H9 (cell line): ENCODE measurements around the gene VRK1. TPM values are rescaled to one million over a fixed set of nuclear protein-coding genes. Genes with fewer than 3 reads are reported as not detected.

ENCODE experiments used
- DNase-seq: peaks from one replicate; pipeline ENCODE4 v3.0.0-alpha.2; 2017
- H2AFZ ChIP-seq: one replicate; pipeline ENCODE4 v1.6.1; 2013; ENCODE audit warnings: mild to moderate bottlenecking, low read length, control low read depth, moderate library complexity
- H2AK5ac ChIP-seq: 2 replicates; pipeline ENCODE4 v1.6.1; 2013; ENCODE audit warnings: low read length, control low read depth, mixed read lengths; ENCODE audit not compliant: insufficient read length
- H2BK120ac ChIP-seq: one replicate; pipeline ENCODE4 v1.6.1; 2013; ENCODE audit warnings: low read depth, mild to moderate bottlenecking, low read length, control low read depth, inconsistent platforms; ENCODE audit not compliant: poor library complexity, severe bottlenecking
- H2BK12ac ChIP-seq: 2 replicates; pipeline ENCODE4 v1.6.1; 2013; ENCODE audit warnings: low read length, control low read depth, mixed read lengths, low read depth; ENCODE audit not compliant: insufficient read length
- H2BK15ac ChIP-seq: 2 replicates; pipeline ENCODE4 v1.6.1; 2013; ENCODE audit warnings: low read depth, low read length, control low read depth
- H2BK20ac ChIP-seq: one replicate; pipeline ENCODE4 v1.6.1; 2013; ENCODE audit warnings: low read depth, mild to moderate bottlenecking, low read length, control low read depth, inconsistent platforms; ENCODE audit not compliant: poor library complexity, severe bottlenecking
- H2BK5ac ChIP-seq: 2 replicates; pipeline ENCODE4 v1.6.1; 2013; ENCODE audit warnings: low read length, control low read depth, mixed read lengths; ENCODE audit not compliant: insufficient read length
- H3K14ac ChIP-seq: 2 replicates; pipeline ENCODE4 v1.6.1; 2013; ENCODE audit warnings: low read length, control low read depth; ENCODE audit not compliant: insufficient read depth
- H3K18ac ChIP-seq: 2 replicates; pipeline ENCODE4 v1.6.1; 2013; ENCODE audit warnings: low read depth, mild to moderate bottlenecking, mixed read lengths, low read length, control low read depth; ENCODE audit not compliant: insufficient read length
- H3K23ac ChIP-seq: 2 replicates; pipeline ENCODE4 v1.6.1; 2013; ENCODE audit warnings: low read length, control low read depth, mixed read lengths, low read depth; ENCODE audit not compliant: insufficient read length
- H3K23me2 ChIP-seq: 2 replicates; pipeline ENCODE4 v1.6.1; 2013; ENCODE audit warnings: low read depth, mild to moderate bottlenecking, mixed read lengths, low read length, control low read depth; ENCODE audit not compliant: insufficient read length, poor library complexity, severe bottlenecking
- H3K27ac ChIP-seq: 2 replicates; pipeline ENCODE4 v1.5.1; 2013; ENCODE audit warnings: low read length, control low read depth, mixed read lengths, low read depth; ENCODE audit not compliant: insufficient read length
- H3K27me3 ChIP-seq: 2 replicates; pipeline ENCODE4 v1.6.1; 2013; ENCODE audit warnings: low read length, control low read depth, inconsistent platforms; ENCODE audit not compliant: insufficient read depth
- H3K4ac ChIP-seq: 2 replicates; pipeline ENCODE4 v1.6.1; 2013; ENCODE audit warnings: low read depth, mild to moderate bottlenecking, control low read depth, inconsistent platforms, low read length, moderate library complexity
- H3K4me1 ChIP-seq: 2 replicates; pipeline ENCODE4 v1.6.1; 2013; ENCODE audit warnings: low read length, control low read depth, inconsistent platforms; ENCODE audit not compliant: insufficient read depth
- H3K4me2 ChIP-seq: 2 replicates; pipeline ENCODE4 v1.6.1; 2013; ENCODE audit warnings: low read length, control low read depth, mixed read lengths; ENCODE audit not compliant: insufficient read length, insufficient read depth
- H3K56ac ChIP-seq: 2 replicates; pipeline ENCODE4 v1.6.1; 2013; ENCODE audit warnings: low read depth, mild to moderate bottlenecking, mixed read lengths, low read length, control low read depth; ENCODE audit not compliant: insufficient read length
- H3K79me1 ChIP-seq: 2 replicates; pipeline ENCODE4 v1.6.1; 2013; ENCODE audit warnings: low read depth, mild to moderate bottlenecking, moderate library complexity, low read length, control low read depth, inconsistent platforms; ENCODE audit not compliant: insufficient read depth, poor library complexity, severe bottlenecking
- H3K79me2 ChIP-seq: 2 replicates; pipeline ENCODE4 v1.6.1; 2013; ENCODE audit warnings: low read length, control low read depth, inconsistent platforms; ENCODE audit not compliant: insufficient read depth
- H3K9ac ChIP-seq: 2 replicates; pipeline ENCODE4 v1.6.1; 2013; ENCODE audit warnings: low read length, control low read depth, mixed read lengths; ENCODE audit not compliant: insufficient read length; ENCODE audit errors: extremely low read depth
- H3K9me3 ChIP-seq: one replicate; pipeline ENCODE4 v1.6.1; 2013; ENCODE audit warnings: low read depth, low read length, inconsistent platforms; ENCODE audit not compliant: control insufficient read depth
- H3T11ph ChIP-seq: one replicate; pipeline ENCODE4 v1.6.1; 2013; ENCODE audit warnings: mild to moderate bottlenecking, low read length, control low read depth, inconsistent platforms
- H4K20me1 ChIP-seq: one replicate; pipeline ENCODE4 v1.6.1; 2013; ENCODE audit not compliant: control insufficient read depth, insufficient read length, insufficient read depth
- H4K5ac ChIP-seq: 2 replicates; pipeline ENCODE4 v1.6.1; 2013; ENCODE audit warnings: low read depth, mild to moderate bottlenecking, mixed read lengths, low read length, control low read depth; ENCODE audit not compliant: insufficient read length
- H4K8ac ChIP-seq: replicated peaks from 2 replicates; pipeline ENCODE4 v1.6.1; 2013; ENCODE audit warnings: low read length, control low read depth, mixed read lengths, low read depth; ENCODE audit not compliant: insufficient read length
- H4K91ac ChIP-seq: 2 replicates; pipeline ENCODE4 v1.6.1; 2013; ENCODE audit warnings: low read depth, mild to moderate bottlenecking, moderate library complexity, mixed read lengths, low read length, control low read depth; ENCODE audit not compliant: insufficient read length
- H3K27ac Mint-ChIP-seq, 3 experiments: 2 replicates in 2 of 3; 3 replicates in 1 of 3; pipeline ENCODE4 v1.8.0; 2020 to 2021; ENCODE audit warnings: mixed read lengths in 3 of 3, mild to moderate bottlenecking in 1 of 3, moderate library complexity in 1 of 3
- H3K27me3 Mint-ChIP-seq: 2 replicates; pipeline ENCODE4 v1.8.0; 2021; ENCODE audit warnings: low read depth, mild to moderate bottlenecking, moderate library complexity, mixed read lengths
- H3K36me3 Mint-ChIP-seq, 3 experiments: 2 replicates in 2 of 3; 3 replicates in 1 of 3; pipeline ENCODE4 v1.8.0; 2020 to 2021; ENCODE audit warnings: low read depth in 3 of 3, mixed read lengths in 3 of 3; ENCODE audit not compliant: insufficient read depth in 1 of 3
- H3K4me1 Mint-ChIP-seq, 2 experiments: 2 replicates each; pipeline ENCODE4 v1.8.0; 2020; ENCODE audit warnings: mixed read lengths in 2 of 2
- H3K4me3 Mint-ChIP-seq, 2 experiments: 2 replicates in 1 of 2; 3 replicates in 1 of 2; pipeline ENCODE4 v1.8.0; 2020 to 2021; ENCODE audit warnings: mild to moderate bottlenecking in 2 of 2, mixed read lengths in 2 of 2, moderate library complexity in 1 of 2
- H3K9me3 Mint-ChIP-seq, 2 experiments: 2 replicates in 1 of 2; 3 replicates in 1 of 2; pipeline ENCODE4 v1.8.0; 2020; ENCODE audit warnings: mild to moderate bottlenecking in 2 of 2, mixed read lengths in 2 of 2, moderate library complexity in 1 of 2
- WGBS: extraction: QIAGEN DNeasy Blood & Tissue Kit; methylation state at CpG from one replicate; pipeline ENCODE4 v1.1.7; 2013; ENCODE audit warnings: missing lambda C conversion rate, low lambda C conversion rate, mixed read lengths; ENCODE audit not compliant: insufficient read length; ENCODE audit errors: extremely low coverage; 5-methylcytosine and 5-hydroxymethylcytosine counted together
- total RNA-seq: library from RNA; stranded (reverse); gene quantifications from 2 replicates; pipeline ENCODE4 v1.2.1, GENCODE V29; 2021
- TF ChIP-seq, protein P1 (sequence below): fragments of 200-600 bp; sonication (generic); conservative IDR thresholded peaks from 3 replicates; pipeline ENCODE4 v1.8.0; 2021; ENCODE audit warnings: antibody characterized with exemption, mild to moderate bottlenecking

The VRK1 gene
- total RNA-seq, 1 experiment from 2014 or later = 55.7 TPM

DNA sequence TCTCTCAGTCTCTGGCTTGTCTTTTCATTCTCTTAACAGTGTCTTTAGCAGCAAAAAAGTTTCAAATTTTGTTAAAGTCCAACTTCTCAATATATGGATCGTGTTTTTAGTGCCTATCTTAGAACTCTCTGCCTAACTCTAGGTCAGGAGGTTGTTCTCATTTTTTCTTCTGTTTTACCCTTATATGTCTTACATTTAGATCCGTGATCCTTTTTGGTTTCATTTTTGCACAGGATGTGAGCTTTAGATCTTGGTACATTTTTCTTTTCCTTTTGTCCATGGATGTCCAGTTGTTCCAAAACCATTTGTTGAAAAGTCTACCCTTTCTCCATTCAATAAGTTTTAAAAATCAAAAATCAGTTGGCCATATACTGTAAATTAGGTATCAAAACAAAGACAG lies 6.8 kb downstream of the VRK1 start:
- no peak overlapping the region for H4K8ac ChIP-seq
- Mint-ChIP-seq H3K4me1 (peaks cover 26 to 33% of the 10 kb centered on the region in 2 experiments), H3K9me3 (no peaks in the 10 kb centered on the region), H3K36me3 (peaks cover 0 to 2% (median 0%) of the 10 kb centered on the region in 3 experiments; a peak in 2 of 7 replicates), H3K4me3 (no peak overlapping the region), H3K27me3 (no peaks in the 10 kb centered on the region), H3K27ac (no peak overlapping the region)
- H3K9me3 ChIP-seq = no peaks in the 10 kb centered on the region
- no peak overlapping the region for H3K14ac ChIP-seq
- H3K27me3 ChIP-seq = no peaks in the 10 kb centered on the region
- no peak for DNase-seq
- TF ChIP-seq, protein P1, sequence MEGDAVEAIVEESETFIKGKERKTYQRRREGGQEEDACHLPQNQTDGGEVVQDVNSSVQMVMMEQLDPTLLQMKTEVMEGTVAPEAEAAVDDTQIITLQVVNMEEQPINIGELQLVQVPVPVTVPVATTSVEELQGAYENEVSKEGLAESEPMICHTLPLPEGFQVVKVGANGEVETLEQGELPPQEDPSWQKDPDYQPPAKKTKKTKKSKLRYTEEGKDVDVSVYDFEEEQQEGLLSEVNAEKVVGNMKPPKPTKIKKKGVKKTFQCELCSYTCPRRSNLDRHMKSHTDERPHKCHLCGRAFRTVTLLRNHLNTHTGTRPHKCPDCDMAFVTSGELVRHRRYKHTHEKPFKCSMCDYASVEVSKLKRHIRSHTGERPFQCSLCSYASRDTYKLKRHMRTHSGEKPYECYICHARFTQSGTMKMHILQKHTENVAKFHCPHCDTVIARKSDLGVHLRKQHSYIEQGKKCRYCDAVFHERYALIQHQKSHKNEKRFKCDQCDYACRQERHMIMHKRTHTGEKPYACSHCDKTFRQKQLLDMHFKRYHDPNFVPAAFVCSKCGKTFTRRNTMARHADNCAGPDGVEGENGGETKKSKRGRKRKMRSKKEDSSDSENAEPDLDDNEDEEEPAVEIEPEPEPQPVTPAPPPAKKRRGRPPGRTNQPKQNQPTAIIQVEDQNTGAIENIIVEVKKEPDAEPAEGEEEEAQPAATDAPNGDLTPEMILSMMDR = no peak
- no peaks in the 10 kb centered on the region for H4K20me1 ChIP-seq
- H3K56ac ChIP-seq = no peak overlapping the region
- H3K4me1 ChIP-seq = no peaks in the 10 kb centered on the region; the same call in 1 of the 2 replicates
- peaks cover 12% of the 10 kb centered on the region for H3K79me1 ChIP-seq
- no peak overlapping the region for H3K9ac ChIP-seq
- H3K18ac ChIP-seq = no peak overlapping the region
- no peak overlapping the region for H3K27ac ChIP-seq
- H2BK20ac ChIP-seq = no peak overlapping the region
- H2BK12ac ChIP-seq = no peak overlapping the region
- H2BK5ac ChIP-seq = no peak overlapping the region
- H2AK5ac ChIP-seq = no peak overlapping the region
- no peak overlapping the region for H2BK15ac ChIP-seq
- H2AFZ ChIP-seq = no peak overlapping the region
- no peak overlapping the region for H2BK120ac ChIP-seq
- H3K23ac ChIP-seq = no peak overlapping the region
- peaks cover 24% of the 10 kb centered on the region; the same call in 1 of the 2 replicates for H3K79me2 ChIP-seq
- H4K91ac ChIP-seq = no peak overlapping the region
- H3T11ph ChIP-seq = no peak overlapping the region
- H3K4ac ChIP-seq = no peak overlapping the region
- H3K23me2 ChIP-seq = no peaks in the 10 kb centered on the region
- H3K4me2 ChIP-seq = no peak overlapping the region
- no CpG with 5 or more reads among the region's 2 CpGs for WGBS
- H4K5ac ChIP-seq = no peak overlapping the region
